Neural cell (in vitro differentiated cells): ENCODE measurements around the gene MAMDC4. TPM values are rescaled to one million over a fixed set of nuclear protein-coding genes. Genes with fewer than 3 reads are reported as not detected.
"Not testable (repeated sequence)": the region's sequence is repeated elsewhere in the genome, so short reads cannot be mapped to it uniquely, and the experiment has no call there.

ENCODE experiments used
- H2AFZ ChIP-seq: fragments of 200-600, 300-800 bp; sonication (generic), shearing (Covaris generic); 2 replicates; pipeline ENCODE4 v1.6.0; 2014; ENCODE audit warnings: low read depth, mild to moderate bottlenecking, antibody characterized with exemption, low read length, moderate library complexity
- H3F3A ChIP-seq: fragments of 200-600 bp; shearing (Covaris generic); 2 replicates; pipeline ENCODE4 v1.6.1; 2016; ENCODE audit warnings: mild to moderate bottlenecking, moderate library complexity, mixed read lengths, antibody characterized with exemption, low read length; ENCODE audit not compliant: insufficient read depth, poor library complexity, severe bottlenecking
- H3K27ac ChIP-seq: fragments of 200-600, 300-800 bp; sonication (generic), shearing (Covaris generic); 2 replicates; pipeline ENCODE4 v1.5.1; 2014; ENCODE audit warnings: mild to moderate bottlenecking, low read length, moderate library complexity
- H3K27me3 ChIP-seq: fragments of 300-800, 200-600 bp; sonication (generic), shearing (Covaris generic); 2 replicates; pipeline ENCODE4 v1.6.0; 2014; ENCODE audit warnings: mild to moderate bottlenecking, low read depth, low read length, moderate library complexity; ENCODE audit not compliant: insufficient read depth
- H3K36me3 ChIP-seq: fragments of 300-800, 200-600 bp; sonication (generic), shearing (Covaris generic); 2 replicates; pipeline ENCODE4 v1.5.1; 2014; ENCODE audit warnings: mild to moderate bottlenecking, antibody characterized with exemption, low read length, moderate library complexity; ENCODE audit not compliant: insufficient read depth
- H3K4me2 ChIP-seq: fragments of 300-800, 200-600 bp; sonication (generic), shearing (Covaris generic); 2 replicates; pipeline ENCODE4 v1.6.0; 2014; ENCODE audit warnings: mild to moderate bottlenecking, low read length
- H3K4me3 ChIP-seq: fragments of 300-800, 200-600 bp; sonication (generic), shearing (Covaris generic); 2 replicates; pipeline ENCODE4 v1.5.1; 2014; ENCODE audit warnings: mild to moderate bottlenecking, low read length, moderate library complexity
- H3K79me2 ChIP-seq: fragments of 200-600 bp; shearing (Covaris generic); replicated peaks from 2 replicates; pipeline ENCODE4 v1.6.0; 2014; ENCODE audit warnings: mild to moderate bottlenecking, low read length, moderate library complexity; ENCODE audit not compliant: insufficient read depth
- H3K9ac ChIP-seq: fragments of 300-800, 200-600 bp; sonication (generic), shearing (Covaris generic); 2 replicates; pipeline ENCODE4 v1.6.1; 2016; ENCODE audit warnings: mild to moderate bottlenecking, low read length, mixed read lengths
- H3K9me2 ChIP-seq: fragments of 200-600 bp; shearing (Covaris generic); 2 replicates; pipeline ENCODE4 v1.6.1; 2016; ENCODE audit warnings: mild to moderate bottlenecking, low read length, mixed read lengths; ENCODE audit not compliant: insufficient read depth
- H3K9me3 ChIP-seq: fragments of 200-600, 300-800 bp; sonication (generic), shearing (Covaris generic); 2 replicates; pipeline ENCODE4 v1.6.1; 2016; ENCODE audit warnings: mild to moderate bottlenecking, mixed run types, low read length, moderate library complexity, mixed read lengths
- H4K20me1 ChIP-seq: fragments of 200-600 bp; shearing (Covaris generic); 2 replicates; pipeline ENCODE4 v1.6.1; 2016; ENCODE audit warnings: mild to moderate bottlenecking, mixed run types; ENCODE audit not compliant: insufficient read depth
- CTCF ChIP-seq: fragments of 450-650 bp; IDR thresholded peaks from 2 replicates; pipeline ENCODE4 v1.5.1; 2014; ENCODE audit warnings: antibody characterized with exemption, mild to moderate bottlenecking, moderate library complexity; ENCODE audit not compliant: poor library complexity, severe bottlenecking
- EP300 ChIP-seq: fragments of 450-650 bp; conservative IDR thresholded peaks from 2 replicates; pipeline ENCODE4 v1.6.1; 2014; ENCODE audit warnings: antibody characterized with exemption, mild to moderate bottlenecking, moderate library complexity; ENCODE audit not compliant: poor library complexity, severe bottlenecking
- EZH2 ChIP-seq: fragments of 200-600, 300-800 bp; shearing (Covaris generic), sonication (generic); IDR thresholded peaks from 2 replicates; pipeline ENCODE4 v1.6.1; 2014; ENCODE audit warnings: antibody characterized with exemption, low read length, borderline replicate concordance, mild to moderate bottlenecking; ENCODE audit not compliant: insufficient read depth, poor library complexity, severe bottlenecking
- MXI1 ChIP-seq: fragments of 450-650 bp; conservative IDR thresholded peaks from 2 replicates; pipeline ENCODE4 v1.6.1; 2014; ENCODE audit warnings: antibody characterized with exemption, mild to moderate bottlenecking; ENCODE audit not compliant: poor library complexity, severe bottlenecking
- POLR2AphosphoS5 ChIP-seq: IDR thresholded peaks from 2 replicates; pipeline ENCODE4 v1.6.1; 2012
- RAD21 ChIP-seq: fragments of 450-650 bp; conservative IDR thresholded peaks from 2 replicates; pipeline ENCODE4 v1.6.1; 2014; ENCODE audit warnings: antibody characterized with exemption, mild to moderate bottlenecking, moderate library complexity
- SMC3 ChIP-seq: fragments of 450-650 bp; conservative IDR thresholded peaks from 2 replicates; pipeline ENCODE4 v1.6.1; 2014; ENCODE audit warnings: antibody characterized with exemption, mild to moderate bottlenecking, moderate library complexity; ENCODE audit not compliant: poor library complexity
- TAF1 ChIP-seq: IDR thresholded peaks from 2 replicates; pipeline ENCODE4 v1.6.1; 2012; ENCODE audit warnings: low read depth
- polyA plus RNA-seq: library from polyadenylated mRNA; depleted of rRNA; stranded (reverse); fragments of >200 nt; gene quantifications from 2 replicates; pipeline ENCODE4 v1.2.3, GENCODE V29; 2014
- TF ChIP-seq, protein P1 (sequence below): IDR thresholded peaks from 2 replicates; pipeline ENCODE4 v1.6.1; 2012; ENCODE audit warnings: borderline replicate concordance

MAMDC4 gene
- polyA plus RNA-seq, 1 donor from 2014 or later = 13.1 TPM

DNA sequence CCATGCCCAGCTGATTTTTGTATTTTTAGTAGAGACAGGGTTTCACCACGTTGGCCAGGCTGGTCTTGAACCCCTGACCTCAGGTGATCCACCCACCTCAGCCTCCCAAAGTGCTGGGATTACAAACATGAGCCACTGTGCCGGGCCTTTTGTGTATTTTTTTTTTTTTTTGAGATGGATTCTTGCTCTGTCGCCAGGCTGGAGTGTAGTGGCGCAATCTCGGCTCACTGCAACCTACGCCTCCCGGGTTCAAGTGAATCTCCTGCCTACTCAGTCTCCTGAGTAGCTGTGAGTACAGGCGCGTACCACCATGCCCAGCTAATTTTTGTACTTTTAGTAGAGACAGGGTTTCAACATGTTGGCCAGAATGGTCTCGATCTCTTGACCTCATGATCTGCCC, 31.5 kb downstream of the MAMDC4 start:
- not testable (repeated sequence) for H3K9me3 ChIP-seq, H3K27me3 ChIP-seq, H4K20me1 ChIP-seq, H3F3A ChIP-seq, H3K36me3 ChIP-seq, H2AFZ ChIP-seq, H3K9me2 ChIP-seq, H3K79me2 ChIP-seq, H3K27ac ChIP-seq, H3K4me2 ChIP-seq, H3K9ac ChIP-seq, H3K4me3 ChIP-seq

DNA sequence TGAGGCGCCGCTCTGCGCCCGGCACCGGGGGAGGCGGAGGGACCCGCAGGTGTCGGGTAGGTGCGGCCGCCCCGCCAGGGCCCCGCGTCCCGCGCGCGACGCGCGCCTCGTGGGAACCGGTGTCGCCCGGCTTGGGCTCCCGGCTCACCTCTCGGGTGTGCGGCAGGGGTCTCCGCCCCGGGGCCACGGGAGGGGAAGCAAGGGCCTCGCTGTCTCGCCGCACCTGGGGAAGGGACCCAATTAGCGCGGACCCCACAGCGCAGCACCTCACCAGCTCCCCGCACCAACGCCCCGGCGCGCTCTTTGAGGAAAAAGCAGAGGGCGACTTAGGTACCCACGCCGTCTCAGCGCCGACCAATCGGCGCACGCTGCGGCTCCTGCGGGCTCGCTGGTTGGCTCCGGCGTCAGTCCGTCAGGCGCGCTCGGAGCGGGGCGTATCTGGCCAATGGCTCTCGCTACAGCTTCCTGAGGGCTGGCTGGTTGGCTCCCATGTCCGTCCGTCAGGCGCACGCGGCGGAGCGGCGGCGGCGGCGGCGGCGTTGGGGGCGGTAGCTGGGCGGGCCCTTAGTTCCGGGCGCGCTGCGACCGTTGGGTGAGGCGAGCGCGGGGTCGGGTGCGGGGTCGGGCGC, 33.9 kb downstream of the MAMDC4 start, which contains the start of gene TRAF2:
Gene TRAF2 (plus strand): TSS at position 567 of the 629 bp plus-strand sequence. CDS start 12,225 bp downstream, outside the sequence.
- H3K4me2 ChIP-seq = peak within 1 kb of the TSS; percentile 62
- H3K9me2 ChIP-seq = no peaks in the 10 kb centered on the region
- peak within 1 kb of the TSS; percentile 12 for H3K27ac ChIP-seq
- peak within 1 kb of the TSS; percentile 60 for H2AFZ ChIP-seq
- peak within 1 kb of the TSS; percentile 69 for H3K9ac ChIP-seq
- TF ChIP-seq, protein P1, sequence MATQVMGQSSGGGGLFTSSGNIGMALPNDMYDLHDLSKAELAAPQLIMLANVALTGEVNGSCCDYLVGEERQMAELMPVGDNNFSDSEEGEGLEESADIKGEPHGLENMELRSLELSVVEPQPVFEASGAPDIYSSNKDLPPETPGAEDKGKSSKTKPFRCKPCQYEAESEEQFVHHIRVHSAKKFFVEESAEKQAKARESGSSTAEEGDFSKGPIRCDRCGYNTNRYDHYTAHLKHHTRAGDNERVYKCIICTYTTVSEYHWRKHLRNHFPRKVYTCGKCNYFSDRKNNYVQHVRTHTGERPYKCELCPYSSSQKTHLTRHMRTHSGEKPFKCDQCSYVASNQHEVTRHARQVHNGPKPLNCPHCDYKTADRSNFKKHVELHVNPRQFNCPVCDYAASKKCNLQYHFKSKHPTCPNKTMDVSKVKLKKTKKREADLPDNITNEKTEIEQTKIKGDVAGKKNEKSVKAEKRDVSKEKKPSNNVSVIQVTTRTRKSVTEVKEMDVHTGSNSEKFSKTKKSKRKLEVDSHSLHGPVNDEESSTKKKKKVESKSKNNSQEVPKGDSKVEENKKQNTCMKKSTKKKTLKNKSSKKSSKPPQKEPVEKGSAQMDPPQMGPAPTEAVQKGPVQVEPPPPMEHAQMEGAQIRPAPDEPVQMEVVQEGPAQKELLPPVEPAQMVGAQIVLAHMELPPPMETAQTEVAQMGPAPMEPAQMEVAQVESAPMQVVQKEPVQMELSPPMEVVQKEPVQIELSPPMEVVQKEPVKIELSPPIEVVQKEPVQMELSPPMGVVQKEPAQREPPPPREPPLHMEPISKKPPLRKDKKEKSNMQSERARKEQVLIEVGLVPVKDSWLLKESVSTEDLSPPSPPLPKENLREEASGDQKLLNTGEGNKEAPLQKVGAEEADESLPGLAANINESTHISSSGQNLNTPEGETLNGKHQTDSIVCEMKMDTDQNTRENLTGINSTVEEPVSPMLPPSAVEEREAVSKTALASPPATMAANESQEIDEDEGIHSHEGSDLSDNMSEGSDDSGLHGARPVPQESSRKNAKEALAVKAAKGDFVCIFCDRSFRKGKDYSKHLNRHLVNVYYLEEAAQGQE = no peak
- TF ChIP-seq CTCF = peak; percentile 55
- TF ChIP-seq RAD21 = no peak
- no peak for TF ChIP-seq TAF1
- peak; percentile 90 for TF ChIP-seq MXI1
- TF ChIP-seq EZH2 = no peak
- peak; percentile 50 for TF ChIP-seq SMC3
- peak; percentile 51 for TF ChIP-seq POLR2AphosphoS5
- no peak for TF ChIP-seq EP300
- no peaks in the 10 kb centered on the region for H3K36me3 ChIP-seq
- H3K27me3 ChIP-seq = no peaks in the 10 kb centered on the region
- no peaks in the 10 kb centered on the region for H4K20me1 ChIP-seq
- H3K79me2 ChIP-seq = peaks cover 7% of the 10 kb centered on the region
- no peaks in the 10 kb centered on the region for H3K9me3 ChIP-seq
- no peaks in the 10 kb centered on the region for H3F3A ChIP-seq
- H3K4me3 ChIP-seq = peak within 1 kb of the TSS; percentile 96
